Spleen (tissue), 7 donors: ENCODE measurements around the gene MXD4.

Experiments
- CTCF ChIP-seq, 11 experiments: fragments of 200-600 bp in 7 of 11; fragments of 450-650 bp in 4 of 11; sonication (generic) in 4 of 11; IDR thresholded peaks in 8 of 11; conservative IDR thresholded peaks in 3 of 11; 1 replicate in 7 of 11; 2 replicates in 4 of 11; pipeline versions ENCODE4 v1.4.0 to v1.8.0; 2016 to 2021; ENCODE audit warnings: antibody characterized with exemption in 11 of 11, inconsistent platforms in 4 of 11, mild to moderate bottlenecking in 1 of 11
- POLR2A ChIP-seq, 3 donors: fragments of 450-650 bp; IDR thresholded peaks; one replicate each; pipeline ENCODE4 v1.5.1; 2017; ENCODE audit warnings: antibody characterized with exemption in 3 of 3, mild to moderate bottlenecking in 1 of 3
- donor health status: DM: no; HTN: no; CAD: no; lungs with moderate emphysema.
- donor health status: DM: no; HTN: no; CAD: no.
- donor health status: DM: no; HTN: no; CAD: no.

- no peak for TF ChIP-seq CTCF (IDR thresholded peaks at IDR 0.05 in 8 of 11, conservative IDR thresholded peaks at IDR 0.05 in 3 of 11)
- TF ChIP-seq POLR2A (IDR thresholded peaks at IDR 0.05): no peak
Observed at GRCh38 chr4:2301806-2302205, 39.9 kb upstream of the MXD4 start.
